K562 (cell line): Measurements from ENCODE around the gene ZNF138. TPM values are rescaled to one million over a fixed set of nuclear protein-coding genes. Genes with fewer than 3 reads are reported as not detected.

ENCODE experiments used
- ATAC-seq: fragments of 200-7000 bp; cut with Tn5 transposase; 3 replicates; pipeline ENCODE4 v1.9.1; 2020; ENCODE audit warnings: moderate library complexity
- BruUV-seq: library from RNA; stranded (reverse); fragments of 400-500 nt; replicated peaks from 2 replicates; lab custom pipeline; 2021; lab: Mats Ljungman, UMichigan
- CTCF ChIA-PET: fragments of 300-600 bp; formaldehyde crosslinking; extraction: SDS; loops from one replicate; lab custom pipeline; 2021; ENCODE audit warnings: low intra/inter-chr PET ratio; lab: Yijun Ruan, JAX
- POLR2A ChIA-PET: fragments of 300-600, 350-650 bp; sonication (Branson Sonifier 250); formaldehyde crosslinking; extraction: SDS; loops from one replicate; lab custom pipeline; 2021; ENCODE audit warnings: antibody characterized with exemption, inconsistent platforms; lab: Yijun Ruan, JAX
- DNase-seq, 4 experiments: peaks; one replicate each; pipeline versions ENCODE4 v3.0.0 to v3.0.0-alpha.2; 2011 to 2018; ENCODE audit warnings: low spot score in 3 of 4, mixed read lengths in 3 of 4; ENCODE audit errors: extremely low read depth in 1 of 4
- FAIRE-seq: peaks from 2 replicates; lab custom pipeline; 2011; peaks lifted over from hg19 to GRCh38; lab: Jason Lieb, UNC
- H2AFZ ChIP-seq: 2 replicates; pipeline ENCODE4 v1.6.0; 2011; ENCODE audit warnings: low read depth, low read length, control low read depth, inconsistent platforms
- H3K27ac ChIP-seq: fragments of 200-600 bp; 3 replicates; pipeline ENCODE4 v1.8.0; 2011; ENCODE audit warnings: low read depth, mild to moderate bottlenecking, control low read depth, inconsistent platforms, low read length, moderate library complexity, mixed read lengths; ENCODE audit errors: extremely low read depth
- H3K27me3 ChIP-seq, 2 experiments: fragments of 300-600 bp in 1 of 2; 2 replicates in 1 of 2; 3 replicates in 1 of 2; pipeline versions ENCODE4 v1.6.0 to v1.8.0; 2011; ENCODE audit warnings: inconsistent platforms in 2 of 2, low read length in 2 of 2, mild to moderate bottlenecking in 1 of 2, mixed read lengths in 1 of 2, moderate library complexity in 1 of 2; ENCODE audit not compliant: control insufficient read depth in 2 of 2, insufficient read depth in 2 of 2
- H3K36me3 ChIP-seq: fragments of 300-600 bp; 3 replicates; pipeline ENCODE4 v1.8.0; 2011; ENCODE audit warnings: mild to moderate bottlenecking, low read length, inconsistent platforms; ENCODE audit not compliant: control insufficient read depth, insufficient read depth
- H3K4me1 ChIP-seq, 2 experiments: fragments of 200-600 bp in 1 of 2; replicated peaks in 1 of 2; 2 replicates in 1 of 2; 3 replicates in 1 of 2; pipeline versions ENCODE4 v1.5.1 to v1.8.0; 2011; ENCODE audit warnings: inconsistent platforms in 2 of 2, low read length in 2 of 2, mild to moderate bottlenecking in 1 of 2, mixed read lengths in 1 of 2, moderate library complexity in 1 of 2; ENCODE audit not compliant: control insufficient read depth in 2 of 2, insufficient read depth in 2 of 2
- H3K4me2 ChIP-seq: 2 replicates; pipeline ENCODE4 v1.6.1; 2011; ENCODE audit warnings: low read length, control low read depth, inconsistent platforms, mixed read lengths; ENCODE audit not compliant: insufficient read depth
- H3K4me3 ChIP-seq: fragments of 200-600 bp; sonication (generic), shearing (Covaris generic); 2 replicates; pipeline ENCODE4 v1.5.1; 2016; ENCODE audit warnings: control low read depth, inconsistent platforms
- H3K79me2 ChIP-seq: fragments of 200-600 bp; 3 replicates; pipeline ENCODE4 v1.8.0; 2011; ENCODE audit warnings: low read length, inconsistent platforms; ENCODE audit not compliant: control insufficient read depth, insufficient read depth
- H3K9ac ChIP-seq, 2 experiments: 2 replicates each; pipeline versions ENCODE4 v1.6.0 to v1.6.1; 2011; ENCODE audit warnings: low read depth in 2 of 2, low read length in 2 of 2, control low read depth in 1 of 2, inconsistent platforms in 1 of 2, mild to moderate bottlenecking in 1 of 2, mixed read lengths in 1 of 2; ENCODE audit not compliant: insufficient read depth in 1 of 2
- H3K9me1 ChIP-seq: one replicate; pipeline ENCODE4 v1.6.0; 2011; ENCODE audit warnings: inconsistent platforms, mild to moderate bottlenecking, low read length, moderate library complexity; ENCODE audit not compliant: control insufficient read depth, insufficient read depth
- H3K9me3 ChIP-seq: replicated peaks from 2 replicates; pipeline ENCODE4 v1.5.1; 2011; ENCODE audit warnings: low read depth, low read length, inconsistent platforms; ENCODE audit not compliant: control insufficient read depth, insufficient read depth
- H4K20me1 ChIP-seq: replicated peaks from 2 replicates; pipeline ENCODE4 v1.6.1; 2011; ENCODE audit warnings: low read length, inconsistent platforms, mixed read lengths; ENCODE audit not compliant: control insufficient read depth, insufficient read depth
- ARID1B ChIP-seq: fragments of 450-650 bp; IDR thresholded peaks from 2 replicates; pipeline ENCODE4 v1.6.1; 2016; ENCODE audit warnings: antibody characterized with exemption, mild to moderate bottlenecking, inconsistent platforms
- CBX3 ChIP-seq, 2 experiments: IDR thresholded peaks; 1 replicate in 1 of 2; 2 replicates in 1 of 2; pipeline ENCODE4 v1.6.1; 2012; ENCODE audit warnings: inconsistent platforms in 2 of 2, low read length in 2 of 2, borderline replicate concordance in 1 of 2, control low read depth in 1 of 2
- CBX5 ChIP-seq: IDR thresholded peaks from 2 replicates; pipeline ENCODE4 v1.6.1; 2014; ENCODE audit warnings: low read depth, borderline replicate concordance
- MCM5 ChIP-seq: fragments of 450-650 bp; IDR thresholded peaks from 2 replicates; pipeline ENCODE4 v1.6.1; 2016; ENCODE audit warnings: low read depth
- MED1 ChIP-seq: sonication (generic); formaldehyde crosslinking; IDR thresholded peaks from 2 replicates; pipeline ENCODE4 v1.8.1; 2023; ENCODE audit warnings: missing genetic modification reagents, borderline replicate concordance
- RBM14 ChIP-seq: fragments of 200-400 bp; formaldehyde crosslinking; IDR thresholded peaks from 2 replicates; pipeline ENCODE4 v1.6.1; 2018; ENCODE audit warnings: low read depth, mild to moderate bottlenecking, low read length, moderate library complexity, borderline replicate concordance; ENCODE audit not compliant: insufficient read depth
- RNF219 ChIP-seq: fragments of 250-450 bp; sonication (Bioruptor Pico); IDR thresholded peaks from 2 replicates; pipeline ENCODE4 v1.5.0; 2022; ENCODE audit warnings: mild to moderate bottlenecking
- TRIM28 ChIP-seq: fragments of 450-650 bp; IDR thresholded peaks from 2 replicates; pipeline ENCODE4 v1.6.1; 2017
- ZNF23 ChIP-seq: fragments of 250-450 bp; sonication (Bioruptor Pico); IDR thresholded peaks from 2 replicates; pipeline ENCODE4 v1.4.0; 2020; ENCODE audit warnings: mild to moderate bottlenecking
- ZNF263 ChIP-seq: sonication (generic); formaldehyde crosslinking; IDR thresholded peaks from 2 replicates; pipeline ENCODE4 v1.8.0; 2022; ENCODE audit warnings: mild to moderate bottlenecking, missing genetic modification reagents, borderline replicate concordance
- ZNF280A ChIP-seq: fragments of 450-650 bp; IDR thresholded peaks from 2 replicates; pipeline ENCODE4 v1.6.1; 2018; ENCODE audit warnings: mild to moderate bottlenecking, low read depth; ENCODE audit not compliant: partially characterized antibody
- ZNF398 ChIP-seq: fragments of 250-450 bp; sonication (Bioruptor Pico); IDR thresholded peaks from 2 replicates; pipeline ENCODE4 v1.8.0; 2021; ENCODE audit warnings: moderate library complexity, mild to moderate bottlenecking, inconsistent platforms
- in situ Hi-C: fragments of 300-500 bp; cut with MboI; formaldehyde crosslinking; loops from 4 replicates; pipeline ENCODE4 v1.15.0; 2018; ENCODE audit warnings: inconsistent platforms, mixed read lengths
- intact Hi-C: fragments of 100-400 bp; cut with micrococcal nuclease; formaldehyde crosslinking; loops from 2 replicates; pipeline ENCODE4 v1.14.2; 2022
- polyA plus RNA-seq, 8 experiments: library from polyadenylated mRNA; depleted of rRNA in 4 of 8; stranded (reverse) in 5 of 8; unstranded in 3 of 8; fragments of >200 nt; fragmentation: Nextera tagmentation in 2 of 8; fragmentation: Illumina TruSeq in 1 of 8; extraction: Ambion mirVana in 2 of 8; extraction: Trizol in 1 of 8; gene quantifications; 2 replicates each; pipeline versions ENCODE4 v1.2.1 to v1.2.3, GENCODE V29; 2011 to 2014; ENCODE audit warnings: inconsistent platforms in 1 of 8, missing spikeins in 1 of 8
- total RNA-seq, 7 experiments: library from RNA; depleted of rRNA in 6 of 7; stranded (reverse); fragments of >200 nt in 6 of 7; fragmentation: Illumina TruSeq in 2 of 7; extraction: Trizol in 2 of 7; gene quantifications; 2 replicates each; pipeline versions ENCODE4 v1.2.1 to v1.2.3, GENCODE V29; 2011 to 2021; ENCODE audit warnings: low replicate concordance in 1 of 7

The ZNF138 gene
- total and polyA plus RNA-seq, 9 of the 15 experiments (the other 6 are each of a cell fraction or from before 2014, with no cell fraction given): 14.6 to 34.9 (median 22.6) TPM

- TF ChIP-seq ZNF23 (CRISPR knock-in tag): no peak
- no peak for TF ChIP-seq ZNF398 (CRISPR knock-in tag)
- TF ChIP-seq MED1 (CRISPR knock-in tag): no peak
- TF ChIP-seq ZNF263 (CRISPR knock-in tag): no peak
- peak; percentile 69 for TF ChIP-seq ARID1B
- TF ChIP-seq RBM14: no peak
- TF ChIP-seq, all 486 proteins: peak for 25
Measured at GRCh38 chr7:64744680-64745079, 49.5 kb upstream of the ZNF138 start (continued).

- 0 out of 2 replicates have a peak, but pooled peaks have one; percentile 36 for TF ChIP-seq CBX5
- TF ChIP-seq TRIM28: peak; percentile 35; the same call in 1 of the 2 replicates
- TF ChIP-seq RNF219 (CRISPR knock-in tag): no peak
- no peak for TF ChIP-seq MCM5
- TF ChIP-seq CBX3 (IDR thresholded peaks at IDR 0.05; ENCODE audit: borderline replicate concordance in 1 of 2, low read length in 2 of 2): peak in 1 of 2 experiments; percentile 26; a peak in 1 of 3 replicates
- TF ChIP-seq ZNF280A: peak; percentile 59
- ChIA-PET POLR2A (no interaction called here), CTCF (no interaction called here)
- no TSS peak for BruUV-seq
- FAIRE-seq: no peak
- intact Hi-C loops (no loop called here), in situ Hi-C loops (no loop called here)
- DNase-seq: no peak
- no peak overlapping the region for H2AFZ ChIP-seq
- H3K9ac ChIP-seq: no peak overlapping the region
- H3K4me3 ChIP-seq: no peak overlapping the region
- no peak for ATAC-seq
- no peaks in the 10 kb centered on the region for H3K36me3 ChIP-seq
- H3K27me3 ChIP-seq: no peaks in the 10 kb centered on the region
- no peaks in the 10 kb centered on the region for H3K9me1 ChIP-seq
- no peaks in the 10 kb centered on the region for H3K4me1 ChIP-seq
- H3K9me3 ChIP-seq: no peaks in the 10 kb centered on the region
- no peaks in the 10 kb centered on the region for H3K79me2 ChIP-seq
- no peaks in the 10 kb centered on the region for H4K20me1 ChIP-seq
- no peak overlapping the region for H3K4me2 ChIP-seq
- H3K27ac ChIP-seq: no peak overlapping the region
Measured at GRCh38 chr7:64747802-64748201, 46.4 kb upstream of the ZNF138 start.
